HEK293T (cell line): ENCODE results near the gene N4BP2L2.

Source experiments
- CTCF ChIA-PET: fragments of 350-600 bp; formaldehyde crosslinking; extraction: SDS; loops from one replicate; lab custom pipeline; 2021; ENCODE audit warnings: antibody characterized with exemption, inconsistent platforms; lab: Yijun Ruan, JAX
- POLR2A ChIA-PET: fragments of 350-600 bp; formaldehyde crosslinking; extraction: SDS; loops from one replicate; lab custom pipeline; 2020; ENCODE audit warnings: antibody characterized with exemption, inconsistent platforms; lab: Yijun Ruan, JAX
- DNase-seq: peaks from one replicate; pipeline ENCODE4 v3.0.0; 2012; ENCODE audit warnings: mixed read lengths; ENCODE audit errors: extremely low spot score
- ARNT ChIP-seq: fragments of 450-650 bp; IDR thresholded peaks from 2 replicates; pipeline ENCODE4 v1.6.1; 2017; ENCODE audit warnings: mild to moderate bottlenecking
- BHLHE40 ChIP-seq: fragments of 450-650 bp; IDR thresholded peaks from 2 replicates; pipeline ENCODE4 v1.6.1; 2016; ENCODE audit warnings: mild to moderate bottlenecking, moderate library complexity, borderline replicate concordance
- CTBP1 ChIP-seq: fragments of 450-650 bp; IDR thresholded peaks from 2 replicates; pipeline ENCODE4 v1.6.1; 2016; ENCODE audit warnings: borderline replicate concordance
- ELF4 ChIP-seq: fragments of 450-650 bp; IDR thresholded peaks from 2 replicates; pipeline ENCODE4 v1.6.1; 2017; ENCODE audit warnings: antibody characterized with exemption
- FOXA1 ChIP-seq: fragments of 450-650 bp; IDR thresholded peaks from 2 replicates; pipeline ENCODE4 v1.6.1; 2016; ENCODE audit warnings: mild to moderate bottlenecking
- FOXK2 ChIP-seq: fragments of 450-650 bp; IDR thresholded peaks from 2 replicates; pipeline ENCODE4 v1.6.1; 2016; ENCODE audit warnings: mild to moderate bottlenecking
- FOXM1 ChIP-seq: fragments of 450-650 bp; IDR thresholded peaks from 2 replicates; pipeline ENCODE4 v1.6.1; 2017; ENCODE audit warnings: mild to moderate bottlenecking, borderline replicate concordance
- HDGF ChIP-seq: fragments of 450-650 bp; IDR thresholded peaks from 2 replicates; pipeline ENCODE4 v1.6.1; 2017; ENCODE audit warnings: antibody characterized with exemption, borderline replicate concordance
- L3MBTL2 ChIP-seq: fragments of 450-650 bp; conservative IDR thresholded peaks from 2 replicates; pipeline ENCODE4 v1.6.1; 2016; ENCODE audit warnings: mild to moderate bottlenecking
- LEF1 ChIP-seq: fragments of 450-650 bp; IDR thresholded peaks from 2 replicates; pipeline ENCODE4 v1.6.1; 2017; ENCODE audit warnings: mild to moderate bottlenecking, borderline replicate concordance
- NFRKB ChIP-seq: fragments of 450-650 bp; IDR thresholded peaks from 2 replicates; pipeline ENCODE4 v1.6.1; 2016; ENCODE audit warnings: mild to moderate bottlenecking, moderate library complexity
- PKNOX1 ChIP-seq: fragments of 450-650 bp; IDR thresholded peaks from 2 replicates; pipeline ENCODE4 v1.6.1; 2016
- SP1 ChIP-seq: fragments of 450-650 bp; IDR thresholded peaks from 2 replicates; pipeline ENCODE4 v1.6.1; 2017
- SUZ12 ChIP-seq: fragments of 450-650 bp; IDR thresholded peaks from 2 replicates; pipeline ENCODE4 v1.6.1; 2016; ENCODE audit warnings: mild to moderate bottlenecking
- TARDBP ChIP-seq: fragments of 450-650 bp; IDR thresholded peaks from 2 replicates; pipeline ENCODE4 v1.6.1; 2016
- ZNF384 ChIP-seq: fragments of 450-650 bp; IDR thresholded peaks from 2 replicates; pipeline ENCODE4 v1.6.1; 2016

N4BP2L2 gene

GRCh38 chr13:32525766-32526165 lies 12.8 kb downstream of the N4BP2L2 start:
- TF ChIP-seq ELF4 (no peak), SP1 (no peak), ARNT (no peak), HDGF (no peak), ZNF384 (no peak), FOXK2 (no peak), CTBP1 (no peak), NFRKB (no peak), FOXA1 (no peak), TARDBP (no peak)
- CTCF ChIA-PET: no interaction called here
- DNase-seq: no peak
- POLR2A ChIA-PET: interaction anchor here (1.0 kb wide), 1 partner anchor 12 kb away, joined by 4 read pairs; no protein-coding TSS in a partner anchor

GRCh38 chr13:32515246-32515645 lies 23.3 kb downstream of the N4BP2L2 start:
- DNase-seq: no peak
- CTCF ChIA-PET: no interaction called here
- POLR2A ChIA-PET: interaction anchor here (0.6 kb wide), 1 partner anchor 34 kb away, joined by 3 read pairs; no protein-coding TSS in a partner anchor
- TF ChIP-seq BHLHE40 (no peak), ZNF384 (no peak), SP1 (no peak), HDGF (no peak), NFRKB (no peak), TARDBP (no peak), SUZ12 (no peak), ARNT (no peak), FOXA1 (no peak)

GRCh38 chr13:32511482-32511881 lies 27.1 kb downstream of the N4BP2L2 start:
- TF ChIP-seq ARNT: no peak
- ChIA-PET POLR2A (no interaction called here), CTCF (no interaction called here)
- no peak for DNase-seq

- DNase-seq: no peak
- TF ChIP-seq NFRKB (no peak), L3MBTL2 (no peak), BHLHE40 (no peak), PKNOX1 (no peak), FOXA1 (no peak), HDGF (no peak), SP1 (no peak), FOXK2 (no peak), FOXM1 (no peak)
- ChIA-PET CTCF (no interaction called here), POLR2A (no interaction called here)
Measured at GRCh38 chr13:32504876-32505275, 33.7 kb downstream of the N4BP2L2 start.

GRCh38 chr13:32504263-32504662 lies 34.3 kb downstream of the N4BP2L2 start:
- TF ChIP-seq PKNOX1 (no peak), LEF1 (no peak), NFRKB (no peak), L3MBTL2 (no peak), FOXM1 (no peak), SUZ12 (no peak), FOXK2 (no peak), ZNF384 (no peak), SP1 (no peak), FOXA1 (no peak), BHLHE40 (no peak), ELF4 (no peak), CTBP1 (no peak), TARDBP (no peak), HDGF (no peak), ARNT (no peak)
- ChIA-PET POLR2A (no interaction called here), CTCF (no interaction called here)
- DNase-seq: no peak

- TF ChIP-seq LEF1: no peak
- TF ChIP-seq HDGF: no peak
- TF ChIP-seq FOXK2: no peak
- no peak for TF ChIP-seq ARNT
- no peak for TF ChIP-seq PKNOX1
- TF ChIP-seq L3MBTL2: no peak
- no peak for TF ChIP-seq BHLHE40
- TF ChIP-seq TARDBP: no peak
- TF ChIP-seq ELF4: no peak
- TF ChIP-seq SUZ12: no peak
- no peak for TF ChIP-seq FOXM1
- CTCF ChIA-PET: no interaction called here
- POLR2A ChIA-PET: no interaction called here
- DNase-seq: no peak
Measured at GRCh38 chr13:32503727-32504126, 34.9 kb downstream of the N4BP2L2 start.

GRCh38 chr13:32501064-32501463 lies 37.5 kb downstream of the N4BP2L2 start:
- CTCF ChIA-PET: no interaction called here
- DNase-seq: no peak
- no peak for TF ChIP-seq ZNF384
- TF ChIP-seq SUZ12: no peak
- POLR2A ChIA-PET: no interaction called here
